ENCODE data around the gene CDK11B.
"Not testable (repeated sequence)": the region's sequence is repeated elsewhere in the genome, so short reads cannot be mapped to it uniquely, and the experiment has no call there.

The CDK11B gene

DNA sequence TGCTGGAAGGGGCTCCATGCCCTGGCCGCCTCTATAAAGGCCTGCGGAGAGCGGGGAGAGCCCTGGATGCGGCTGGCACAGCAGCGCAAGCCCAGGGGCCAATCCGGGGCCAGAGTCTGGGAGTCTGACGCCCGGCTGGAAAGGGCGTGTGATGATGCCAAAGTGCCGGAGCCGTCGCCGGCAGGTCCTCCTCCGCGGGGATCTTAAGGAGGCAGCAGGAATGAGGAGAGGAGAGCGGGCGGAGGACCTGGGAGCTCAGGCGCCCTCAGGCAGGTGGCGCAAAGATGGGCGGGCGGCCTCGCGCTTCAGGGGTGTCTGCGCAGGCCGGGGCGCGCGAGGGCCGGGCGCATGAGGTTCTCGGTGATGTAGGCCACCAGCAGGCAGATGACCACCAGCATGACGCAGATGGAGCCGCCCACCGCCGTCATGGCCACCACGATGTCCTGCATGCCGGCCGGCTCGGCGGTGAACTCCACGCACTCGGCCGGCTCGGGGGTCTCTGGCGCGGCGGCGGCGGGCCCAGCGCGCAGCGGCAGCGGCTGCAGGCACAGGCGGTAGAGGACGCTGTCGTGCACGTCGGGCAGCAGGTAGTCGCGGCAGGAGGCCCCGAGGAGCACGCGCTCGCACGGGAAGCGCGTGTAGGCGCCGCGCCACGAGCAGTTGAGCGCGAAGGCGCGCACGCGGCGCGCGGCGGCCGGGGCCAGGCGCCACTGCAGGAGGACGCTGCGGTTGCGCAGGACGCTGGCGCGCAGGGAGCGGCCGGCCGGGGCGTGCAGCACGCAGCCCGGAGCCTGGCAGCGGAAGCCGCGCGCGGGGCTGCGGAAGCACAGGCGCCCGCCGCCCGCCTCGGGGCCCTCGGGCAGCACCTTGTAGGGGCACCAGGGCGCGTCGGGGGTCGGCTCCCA lies 59.5 kb downstream of the CDK11B start:
- DNase-seq = peak; percentile 65

DNA sequence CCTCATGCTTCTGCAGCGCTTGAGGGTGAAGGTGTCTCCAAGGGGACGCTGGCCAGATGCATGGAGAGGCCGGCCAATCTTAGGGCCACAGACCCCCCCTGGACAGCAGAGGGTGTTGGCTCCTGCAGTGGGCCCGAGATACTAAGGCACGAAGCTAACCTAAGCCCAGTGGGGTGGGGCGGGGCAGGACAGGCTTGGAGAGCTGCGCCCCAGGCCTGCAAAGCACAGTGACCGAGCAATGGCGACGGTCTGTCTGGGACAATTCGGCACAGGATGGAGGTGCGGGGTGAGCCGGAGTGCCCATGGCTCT lies 60.1 kb downstream of the CDK11B start:
- no peak for DNase-seq

DNA sequence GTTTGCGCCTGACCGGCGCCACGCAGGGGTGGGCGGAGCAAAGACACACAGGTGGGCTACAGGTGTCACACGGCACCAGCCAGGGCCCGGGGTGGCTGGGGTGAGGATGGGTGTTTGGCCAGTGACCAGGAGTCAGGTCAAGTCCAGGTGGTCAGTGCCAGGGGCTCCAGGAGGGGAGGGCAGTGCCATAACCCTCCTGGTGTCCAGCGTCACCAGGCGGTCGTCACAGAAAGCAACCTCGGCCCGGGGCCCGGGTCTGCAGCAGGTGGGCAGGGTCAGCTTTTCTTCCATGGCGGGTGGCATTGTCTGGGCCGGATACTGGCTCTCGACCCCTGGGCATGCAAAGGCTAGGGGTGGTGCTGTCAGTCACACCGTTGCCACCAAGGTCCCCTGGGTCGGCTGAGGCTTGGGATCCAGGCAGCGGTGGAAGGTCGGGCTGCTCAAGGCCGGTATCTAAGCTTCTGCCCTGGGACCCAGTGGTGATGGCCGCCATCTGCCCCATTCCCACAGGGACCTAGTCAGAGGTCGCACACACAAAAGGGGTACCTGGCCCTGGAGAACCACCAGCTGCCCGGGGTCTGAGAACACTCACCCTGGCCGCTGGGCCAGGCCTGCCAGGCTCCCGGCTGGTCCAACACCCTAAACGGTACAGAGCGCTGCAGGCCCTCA lies 60.6 kb downstream of the CDK11B start:
- DNase-seq = no peak

DNA sequence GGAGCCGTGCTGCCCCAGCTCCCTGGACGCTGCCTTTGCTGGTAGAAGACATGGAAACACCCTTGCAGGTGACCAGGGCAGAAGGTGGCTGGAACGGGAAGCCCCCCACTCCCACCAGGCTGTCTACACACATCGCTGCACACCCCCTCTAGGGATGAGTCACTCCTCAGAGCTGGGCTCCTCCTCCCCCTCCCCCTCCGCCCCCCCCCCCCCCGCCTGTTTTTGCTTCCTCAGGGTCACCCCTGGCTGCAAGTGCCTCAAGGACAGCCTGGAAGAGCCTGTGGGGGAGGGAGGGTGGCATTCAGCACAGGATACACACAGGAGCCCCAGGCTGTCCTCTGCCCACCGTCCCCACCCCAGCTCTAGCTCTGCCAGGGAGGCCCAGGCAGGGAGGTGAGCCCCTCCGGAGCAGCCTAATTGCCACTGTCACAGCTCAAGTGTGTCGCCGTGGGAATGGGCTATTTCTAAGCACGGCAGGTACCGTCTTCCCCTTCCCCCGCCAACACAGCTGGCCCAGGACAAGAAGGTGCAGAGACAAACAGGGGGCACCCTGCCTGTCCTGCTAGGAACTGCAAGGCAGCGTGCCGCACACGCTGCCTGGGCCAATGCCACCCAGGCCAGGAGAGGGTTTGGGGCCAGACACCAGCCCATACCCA lies 61.4 kb downstream of the CDK11B start:
- DNase-seq = peak; percentile 55

DNA sequence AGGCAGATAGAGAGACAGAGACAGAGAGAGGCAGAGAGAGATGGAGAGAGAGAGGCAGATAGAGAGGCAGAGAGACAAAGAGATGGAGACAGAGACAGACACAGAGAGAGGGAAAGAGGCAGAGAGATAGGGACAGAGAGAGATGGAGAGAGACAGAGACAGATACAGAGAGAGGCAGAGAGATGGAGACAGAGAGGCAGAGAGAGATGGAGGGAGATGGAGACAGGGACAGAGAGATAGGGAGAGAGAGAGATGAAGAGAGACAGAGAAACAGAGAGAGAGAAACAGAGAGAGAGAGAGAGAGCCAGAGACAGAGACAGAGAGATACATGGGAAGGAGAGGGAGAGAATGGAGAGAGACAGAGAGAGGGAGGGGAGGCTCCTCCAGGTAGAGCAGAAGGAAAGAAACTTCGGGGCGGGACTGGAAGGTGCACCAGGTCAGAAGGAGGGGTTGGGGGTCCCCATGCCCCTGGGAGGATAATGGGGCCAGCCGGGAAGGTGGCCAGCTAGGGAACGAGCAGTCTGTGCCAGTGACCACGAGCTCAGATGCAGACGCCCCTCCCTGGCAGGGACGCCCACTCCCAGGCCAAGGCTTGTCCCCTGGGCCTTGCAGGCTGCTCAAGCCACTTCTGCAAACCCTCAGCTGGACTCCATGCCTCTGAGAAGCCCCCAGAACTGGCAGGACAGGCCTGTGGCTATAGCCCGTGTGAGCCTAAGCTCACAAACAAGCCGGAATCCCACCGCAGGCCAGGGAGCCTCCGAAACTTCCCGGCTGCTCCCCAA lies 62.1 kb downstream of the CDK11B start:
- peak; percentile 61 for DNase-seq

DNA sequence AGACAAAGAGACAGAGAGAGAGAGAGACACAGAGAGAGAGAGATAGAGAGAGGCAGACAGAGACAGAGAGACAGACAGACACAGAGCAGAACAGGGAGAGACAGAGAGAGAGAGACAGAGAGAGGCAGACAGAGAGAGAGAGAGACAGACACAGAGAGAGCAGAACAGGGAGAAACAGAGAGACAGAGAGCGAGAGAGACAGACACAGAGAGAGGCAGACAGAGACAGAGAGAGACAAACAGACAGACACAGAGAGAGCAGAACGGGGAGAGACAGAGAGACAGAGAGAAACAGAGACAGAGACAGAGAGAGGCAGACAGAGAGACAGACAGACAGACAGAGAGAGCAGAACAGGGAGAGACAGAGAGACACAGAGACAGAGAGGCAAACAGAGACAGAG lies 63.5 kb downstream of the CDK11B start:
- not testable (repeated sequence) for DNase-seq

DNA sequence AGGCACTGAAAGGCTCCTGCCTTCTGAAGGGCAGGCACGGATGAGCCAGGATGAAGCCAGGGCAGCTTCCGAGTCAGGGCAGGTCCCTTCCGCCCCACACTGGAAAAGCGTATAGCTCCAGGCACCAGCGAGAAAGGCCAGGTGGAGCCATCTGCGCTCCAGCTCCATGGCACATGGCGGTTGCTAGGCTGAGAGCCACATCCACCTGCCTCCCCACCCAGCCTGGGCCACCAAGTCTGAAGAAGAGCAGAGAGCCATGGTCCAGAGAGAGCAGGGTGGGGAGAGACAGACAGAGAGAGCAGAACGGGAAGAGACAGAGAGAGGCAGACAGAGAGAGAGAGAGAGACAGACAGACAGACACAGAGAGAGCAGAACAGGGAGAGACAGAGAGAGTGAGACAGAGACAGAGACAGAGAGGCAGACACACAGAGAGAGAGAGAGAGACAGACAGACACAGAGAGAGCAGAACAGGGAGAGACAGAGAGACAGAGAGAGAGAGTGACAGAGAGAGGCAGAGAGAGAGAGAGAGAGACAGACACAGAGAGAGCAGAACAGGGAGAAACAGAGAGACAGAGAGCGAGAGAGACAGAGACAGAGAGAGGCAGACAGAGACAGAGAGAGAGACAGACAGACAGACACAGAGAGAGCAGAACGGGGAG lies 64.1 kb downstream of the CDK11B start:
- DNase-seq = peak; percentile 33

DNA sequence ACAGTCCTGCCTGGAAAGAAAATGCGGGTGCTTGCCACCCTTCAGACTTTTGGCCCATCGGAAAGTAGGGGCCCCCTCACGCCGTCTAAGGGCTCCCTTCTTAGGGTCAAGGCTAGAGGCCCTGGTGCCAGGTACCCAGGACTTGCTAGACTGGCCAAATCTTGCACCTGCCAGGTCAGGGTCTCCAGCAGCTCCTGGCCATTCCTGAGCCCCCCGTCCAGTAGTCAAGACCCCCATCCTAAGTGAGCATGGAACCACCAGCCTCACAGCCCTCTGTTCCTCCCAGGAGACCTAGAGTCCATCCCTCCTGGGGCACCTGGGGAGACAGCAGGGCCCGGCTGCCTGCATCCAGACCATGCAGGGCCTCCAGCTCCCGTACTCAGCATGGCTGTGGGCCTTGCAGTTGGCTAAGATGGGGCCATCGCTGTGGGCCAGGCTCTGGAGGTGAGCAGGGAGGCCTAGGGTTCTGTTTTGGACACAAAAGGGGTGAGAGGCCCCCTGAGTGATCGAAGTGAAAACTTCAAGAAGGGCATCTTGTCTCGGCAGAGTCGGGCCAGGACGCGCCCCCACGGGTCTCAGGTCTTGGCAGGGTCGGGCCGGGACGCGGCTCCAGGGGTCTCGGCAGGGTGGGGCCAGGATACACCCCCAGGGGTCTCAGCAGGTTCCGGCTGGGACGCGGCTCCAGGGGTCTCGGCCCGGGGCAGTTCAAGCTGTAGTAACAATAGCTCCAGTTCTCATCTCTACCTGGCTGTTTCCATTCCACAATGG lies 64.8 kb downstream of the CDK11B start:
- no peak for DNase-seq

DNA sequence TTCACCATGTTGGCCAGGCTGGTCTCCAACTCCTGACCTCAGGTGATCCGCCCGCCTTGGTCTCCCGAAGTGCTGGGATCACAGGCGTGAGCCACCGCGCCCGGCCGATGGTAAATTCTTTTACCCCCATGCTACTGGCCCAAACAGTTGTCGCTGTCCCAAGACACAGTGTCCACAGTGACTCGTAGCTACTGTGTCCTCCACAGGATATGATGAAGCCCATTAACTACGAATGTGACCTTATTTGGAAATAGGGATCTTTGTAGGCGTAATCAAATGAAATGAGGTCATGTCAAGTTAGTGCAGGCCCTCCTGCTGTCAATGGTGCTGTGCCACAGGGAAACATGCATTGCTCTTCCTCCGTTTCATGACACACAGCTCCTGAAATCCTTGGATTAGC lies 67.4 kb downstream of the CDK11B start:
- DNase-seq = no peak

Data from right kidney (tissue), 1 donor.